ENCODE results near the gene INSC. TPM values are rescaled to one million over a fixed set of nuclear protein-coding genes. Genes with fewer than 3 reads are reported as not detected.

INSC gene
- total and polyA plus RNA-seq, 2 of the 13 experiments (the other 11 are each of a cell fraction or from before 2014, with no cell fraction given): 0.09 TPM; not detected in 1

GRCh38 chr11:15199693-15200092, 85.0 kb downstream of the INSC start:
- no TSS peak for BruUV-seq (replicated peaks)
- peaks cover 22% of the 10 kb centered on the region for H3K4me1 ChIP-seq (ENCODE audit: insufficient read depth, low read length)

GRCh38 chr11:15200696-15201095, 86.0 kb downstream of the INSC start:
- H3K79me2 ChIP-seq (ENCODE audit: insufficient read depth, low read length): no peaks in the 10 kb centered on the region
- 28% methylated on average over 8 of the region's 12 CpGs for WGBS (ENCODE audit: low lambda C conversion rate)
- H3K27ac ChIP-seq (ENCODE audit: extremely low read length, insufficient read depth, low read length): no peak overlapping the region
- ChIA-PET POLR2A (no interaction called here), CTCF (ENCODE audit: low intra/inter-chr PET ratio, low total read pairs) (no interaction called here)
- in situ Hi-C loops (cut with HindIII; ENCODE audit: extremely low pct_ligation_motif_present, low pct_unique_long_range_greater_than_20kb): no loop called here
- H3K9ac ChIP-seq (ENCODE audit: insufficient read depth, low read depth, low read length): no peak overlapping the region
- no peaks in the 10 kb centered on the region for H3K27me3 ChIP-seq (ENCODE audit: control insufficient read depth in 1 of 2, insufficient read depth in 2 of 2, low read length in 2 of 2)
- H3K36me3 ChIP-seq (replicated peaks in 1 of 2; ENCODE audit: control insufficient read depth in 1 of 2, insufficient read depth in 2 of 2, low read length in 2 of 2): no peaks in the 10 kb centered on the region
- intact Hi-C loops (cut with micrococcal nuclease; ENCODE audit: unreplicated experiment): no loop called here
- H3K4me1 ChIP-seq (ENCODE audit: insufficient read depth, low read length): peaks cover 12% of the 10 kb centered on the region
- FAIRE-seq: no peak
- no peak for ATAC-seq
- H2AFZ ChIP-seq (ENCODE audit: low read length): no peak overlapping the region
- H3K4me3 ChIP-seq (replicated peaks in 1 of 3; ENCODE audit: insufficient read depth in 1 of 3, low read depth in 2 of 3, low read length in 3 of 3): no peak overlapping the region
- BruUV-seq (replicated peaks): no TSS peak
- H4K20me1 ChIP-seq (ENCODE audit: insufficient read depth, low read length): no peaks in the 10 kb centered on the region
- DNase-seq (ENCODE audit: low spot score): no peak
- no peaks in the 10 kb centered on the region for H3K9me3 ChIP-seq (ENCODE audit: low read length)
- no peak overlapping the region for H3K4me2 ChIP-seq (ENCODE audit: low read depth, low read length)
- no peak for TF ChIP-seq ZNF639 (CRISPR knock-in tag; conservative IDR thresholded peaks at IDR 0.05)
- no peak for TF ChIP-seq AGO2 (optimal IDR thresholded peaks at IDR 0.05; ENCODE audit: low read depth, low read length)
- TF ChIP-seq ZNF607 (CRISPR knock-in tag; IDR thresholded peaks at IDR 0.05; ENCODE audit: borderline replicate concordance): no peak
- no peak for TF ChIP-seq HNF1A (IDR thresholded peaks at IDR 0.05; ENCODE audit: low read depth)
- no peak for TF ChIP-seq HNF1A (CRISPR knock-in tag; IDR thresholded peaks at IDR 0.05; ENCODE audit: borderline replicate concordance)
- no peak for TF ChIP-seq ZSCAN5A (CRISPR knock-in tag; IDR thresholded peaks at IDR 0.05; ENCODE audit: borderline replicate concordance)
- no peak for TF ChIP-seq ZFP1 (CRISPR knock-in tag; IDR thresholded peaks at IDR 0.05)
- no peak for TF ChIP-seq SSRP1 (CRISPR knock-in tag; IDR thresholded peaks at IDR 0.05)
- TF ChIP-seq ZKSCAN8 (CRISPR knock-in tag; IDR thresholded peaks at IDR 0.05; ENCODE audit: borderline replicate concordance): no peak
- TF ChIP-seq EZH2 (conservative IDR thresholded peaks at IDR 0.05; ENCODE audit: low read depth, low read length): no peak
- TF ChIP-seq ZNF775 (CRISPR knock-in tag; IDR thresholded peaks at IDR 0.05; ENCODE audit: borderline replicate concordance): no peak

More at GRCh38 chr11:15199693-15200092, 85.0 kb downstream of the INSC start:
- ChIA-PET CTCF (ENCODE audit: low intra/inter-chr PET ratio, low total read pairs) (no interaction called here), POLR2A (no interaction called here)
- no peak for DNase-seq (ENCODE audit: low spot score)
- Histone ChIP-seq H3K79me2 (ENCODE audit: insufficient read depth, low read length) (no peaks in the 10 kb centered on the region), H3K4me2 (ENCODE audit: low read depth, low read length) (no peak overlapping the region), H3K36me3 (replicated peaks in 1 of 2; ENCODE audit: control insufficient read depth in 1 of 2, insufficient read depth in 2 of 2, low read length in 2 of 2) (no peaks in the 10 kb centered on the region), H3K27ac (ENCODE audit: extremely low read length, insufficient read depth, low read length) (no peak overlapping the region), H3K9me3 (ENCODE audit: low read length) (no peaks in the 10 kb centered on the region), H2AFZ (ENCODE audit: low read length) (no peak overlapping the region), H4K20me1 (ENCODE audit: insufficient read depth, low read length) (no peaks in the 10 kb centered on the region), H3K27me3 (ENCODE audit: control insufficient read depth in 1 of 2, insufficient read depth in 2 of 2, low read length in 2 of 2) (no peaks in the 10 kb centered on the region), H3K9ac (ENCODE audit: insufficient read depth, low read depth, low read length) (no peak overlapping the region), H3K4me3 (replicated peaks in 1 of 3; ENCODE audit: insufficient read depth in 1 of 3, low read depth in 2 of 3, low read length in 3 of 3) (no peak overlapping the region)
- FAIRE-seq: no peak
- TF ChIP-seq SOX6 (IDR thresholded peaks at IDR 0.05) (no peak), SOX6 (CRISPR knock-in tag; IDR thresholded peaks at IDR 0.05) (no peak), KLF11 (CRISPR knock-in tag; IDR thresholded peaks at IDR 0.05) (no peak), ZNF652 (CRISPR knock-in tag; IDR thresholded peaks at IDR 0.05; ENCODE audit: borderline replicate concordance, low read depth) (no peak), SAFB2 (CRISPR knock-in tag; IDR thresholded peaks at IDR 0.05; ENCODE audit: borderline replicate concordance, low read depth) (no peak)
- in situ Hi-C loops (cut with HindIII; ENCODE audit: extremely low pct_ligation_motif_present, low pct_unique_long_range_greater_than_20kb) (no loop called here), intact Hi-C loops (cut with micrococcal nuclease; ENCODE audit: unreplicated experiment) (no loop called here)
- no peak for ATAC-seq
- WGBS (ENCODE audit: low lambda C conversion rate): 27% methylated on average over 3 of the region's 3 CpGs

Measured in HepG2 (cell line).